HepG2 (cell line): ENCODE data around the gene ITGAE. TPM values are rescaled to one million over a fixed set of nuclear protein-coding genes. Genes with fewer than 3 reads are reported as not detected.

ENCODE experiments used
- ATM ChIP-seq: fragments of 450-650 bp; IDR thresholded peaks from 2 replicates; pipeline ENCODE4 v1.7.1; 2017; ENCODE audit warnings: mild to moderate bottlenecking, borderline replicate concordance
- ELF4 ChIP-seq: sonication (generic); formaldehyde crosslinking; IDR thresholded peaks from 2 replicates; pipeline ENCODE4 v1.5.0; 2020; ENCODE audit warnings: missing genetic modification reagents, mild to moderate bottlenecking, moderate library complexity, borderline replicate concordance
- FOXC1 ChIP-seq: sonication (generic); formaldehyde crosslinking; IDR thresholded peaks from 2 replicates; pipeline ENCODE4 v1.8.0; 2022; ENCODE audit warnings: mild to moderate bottlenecking, missing genetic modification reagents, borderline replicate concordance
- GABPB1 ChIP-seq: IDR thresholded peaks from 2 replicates; pipeline ENCODE4 v1.6.1; 2016; ENCODE audit warnings: mild to moderate bottlenecking, missing genetic modification reagents, moderate library complexity, missing compliant biosample characterization
- GATAD1 ChIP-seq: IDR thresholded peaks from 2 replicates; pipeline ENCODE4 v1.6.1; 2016; ENCODE audit warnings: missing genetic modification reagents, missing compliant biosample characterization
- RAD21 ChIP-seq: fragments of 450-650 bp; formaldehyde crosslinking; IDR thresholded peaks from 2 replicates; pipeline ENCODE4 v1.5.0; 2020; ENCODE audit warnings: mild to moderate bottlenecking
- SMAD3 ChIP-seq: sonication (generic); formaldehyde crosslinking; IDR thresholded peaks from 2 replicates; pipeline ENCODE4 v1.4.0; 2020; ENCODE audit warnings: missing genetic modification reagents
- YEATS4 ChIP-seq: sonication (generic); formaldehyde crosslinking; IDR thresholded peaks from 2 replicates; pipeline ENCODE4 v1.4.0; 2020; ENCODE audit warnings: missing genetic modification reagents, borderline replicate concordance
- ZNF136 ChIP-seq: sonication (generic); formaldehyde crosslinking; IDR thresholded peaks from 2 replicates; pipeline ENCODE4 v1.8.1; 2022; ENCODE audit warnings: low read depth, mild to moderate bottlenecking, moderate library complexity, missing genetic modification reagents
- polyA plus RNA-seq, 8 experiments: library from polyadenylated mRNA; depleted of rRNA in 3 of 8; stranded (reverse) in 7 of 8; unstranded in 1 of 8; fragments of >200 nt; fragmentation: Illumina TruSeq in 4 of 8; extraction: Trizol in 4 of 8; gene quantifications; 2 replicates each; pipeline versions ENCODE4 v1.2.1 to v1.2.3, GENCODE V29; 2011 to 2016; ENCODE audit warnings: low read depth in 4 of 8, missing spikeins in 1 of 8, mixed read lengths in 1 of 8; ENCODE audit not compliant: insufficient read depth in 1 of 8
- total RNA-seq, 5 experiments: library from RNA; depleted of rRNA; stranded (reverse); fragments of >200 nt; fragmentation: Illumina TruSeq; extraction: Trizol; gene quantifications; 2 replicates each; pipeline ENCODE4 v1.2.3, GENCODE V29; 2016; ENCODE audit warnings: low read depth in 1 of 5
- TF ChIP-seq, protein P1 (sequence below): sonication (generic); formaldehyde crosslinking; IDR thresholded peaks from 2 replicates; pipeline ENCODE4 v1.9.0; 2022; ENCODE audit warnings: low read depth, missing genetic modification reagents
- TF ChIP-seq, protein P2 (sequence below): IDR thresholded peaks from 2 replicates; pipeline ENCODE4 v1.6.1; 2012; ENCODE audit warnings: low read length, improper control_type of control experiment
- TF ChIP-seq, protein P3 (sequence below): IDR thresholded peaks from 2 replicates; pipeline ENCODE4 v1.6.1; 2016; ENCODE audit warnings: missing biosample characterization, missing genetic modification reagents, low read depth
- TF ChIP-seq, protein P4 (sequence below): IDR thresholded peaks from 2 replicates; pipeline ENCODE4 v1.4.0; 2020; ENCODE audit warnings: mild to moderate bottlenecking, missing genetic modification reagents

Gene ITGAE
- total and polyA plus RNA-seq, 2 of the 13 experiments (the other 11 are each of a cell fraction or from before 2014, with no cell fraction given), result 42.3 to 49.0 TPM

DNA sequence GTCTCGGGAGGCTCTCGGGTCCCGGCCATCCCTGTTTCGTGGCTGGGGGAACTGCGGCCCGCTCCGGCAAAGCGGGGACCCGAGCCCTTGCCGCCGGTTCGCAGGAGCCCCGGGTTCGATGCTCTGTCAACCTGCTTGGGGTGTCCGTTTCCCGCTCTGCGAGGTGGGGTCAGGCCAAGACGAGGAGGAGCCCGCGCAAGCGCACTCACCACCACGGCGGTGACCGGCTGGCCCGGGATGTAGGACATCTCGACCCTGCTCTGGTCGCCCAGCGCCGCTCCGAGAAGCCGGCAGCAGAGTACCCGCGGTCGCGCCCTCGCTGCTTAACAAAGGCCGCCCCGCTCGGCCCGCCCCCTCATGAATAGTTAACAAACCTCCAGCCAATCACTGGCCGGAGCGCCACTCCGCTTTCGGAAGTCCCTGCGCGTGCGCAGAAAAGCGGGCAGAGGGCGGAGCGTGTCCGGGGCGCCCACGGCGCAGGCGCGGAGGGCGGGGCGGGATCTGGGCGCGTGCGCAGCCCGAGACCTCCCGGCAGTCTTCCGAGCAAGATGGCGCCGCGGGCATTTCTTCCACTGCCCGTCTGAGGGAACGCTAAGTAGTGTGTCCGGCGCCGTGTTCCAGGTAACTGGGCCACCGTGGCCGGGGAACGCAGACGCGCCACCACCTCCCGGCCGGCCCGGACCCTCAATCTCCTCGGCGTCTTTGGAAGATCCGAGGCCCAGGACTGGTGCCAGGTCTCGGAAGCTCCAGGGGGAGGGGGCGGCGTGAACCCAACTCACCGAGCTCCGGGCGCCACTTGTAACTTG is 132.5 kb downstream of the ITGAE start, which contains the start of the genes EMC6 and TAX1BP3 (continued):
- TF ChIP-seq, protein P1, sequence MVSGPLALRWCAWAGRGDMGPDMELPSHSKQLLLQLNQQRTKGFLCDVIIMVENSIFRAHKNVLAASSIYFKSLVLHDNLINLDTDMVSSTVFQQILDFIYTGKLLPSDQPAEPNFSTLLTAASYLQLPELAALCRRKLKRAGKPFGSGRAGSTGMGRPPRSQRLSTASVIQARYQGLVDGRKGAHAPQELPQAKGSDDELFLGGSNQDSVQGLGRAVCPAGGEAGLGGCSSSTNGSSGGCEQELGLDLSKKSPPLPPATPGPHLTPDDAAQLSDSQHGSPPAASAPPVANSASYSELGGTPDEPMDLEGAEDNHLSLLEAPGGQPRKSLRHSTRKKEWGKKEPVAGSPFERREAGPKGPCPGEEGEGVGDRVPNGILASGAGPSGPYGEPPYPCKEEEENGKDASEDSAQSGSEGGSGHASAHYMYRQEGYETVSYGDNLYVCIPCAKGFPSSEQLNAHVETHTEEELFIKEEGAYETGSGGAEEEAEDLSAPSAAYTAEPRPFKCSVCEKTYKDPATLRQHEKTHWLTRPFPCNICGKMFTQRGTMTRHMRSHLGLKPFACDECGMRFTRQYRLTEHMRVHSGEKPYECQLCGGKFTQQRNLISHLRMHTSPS (CRISPR knock-in tag), result no peak
- TF ChIP-seq GATAD1 (peak; percentile 94), FOXC1 (CRISPR knock-in tag) (peak; percentile 67; the same call in 1 of the 2 replicates), RAD21 (CRISPR knock-in tag) (0 out of 2 replicates have a peak, but pooled peaks have one; percentile 37), GABPB1 (CRISPR knock-in tag) (peak; percentile 70), SMAD3 (CRISPR knock-in tag) (no peak), YEATS4 (peak; percentile 76), ATM (no peak), ZNF136 (CRISPR knock-in tag) (no peak), ELF4 (CRISPR knock-in tag) (no peak)
- TF ChIP-seq, protein P2, sequence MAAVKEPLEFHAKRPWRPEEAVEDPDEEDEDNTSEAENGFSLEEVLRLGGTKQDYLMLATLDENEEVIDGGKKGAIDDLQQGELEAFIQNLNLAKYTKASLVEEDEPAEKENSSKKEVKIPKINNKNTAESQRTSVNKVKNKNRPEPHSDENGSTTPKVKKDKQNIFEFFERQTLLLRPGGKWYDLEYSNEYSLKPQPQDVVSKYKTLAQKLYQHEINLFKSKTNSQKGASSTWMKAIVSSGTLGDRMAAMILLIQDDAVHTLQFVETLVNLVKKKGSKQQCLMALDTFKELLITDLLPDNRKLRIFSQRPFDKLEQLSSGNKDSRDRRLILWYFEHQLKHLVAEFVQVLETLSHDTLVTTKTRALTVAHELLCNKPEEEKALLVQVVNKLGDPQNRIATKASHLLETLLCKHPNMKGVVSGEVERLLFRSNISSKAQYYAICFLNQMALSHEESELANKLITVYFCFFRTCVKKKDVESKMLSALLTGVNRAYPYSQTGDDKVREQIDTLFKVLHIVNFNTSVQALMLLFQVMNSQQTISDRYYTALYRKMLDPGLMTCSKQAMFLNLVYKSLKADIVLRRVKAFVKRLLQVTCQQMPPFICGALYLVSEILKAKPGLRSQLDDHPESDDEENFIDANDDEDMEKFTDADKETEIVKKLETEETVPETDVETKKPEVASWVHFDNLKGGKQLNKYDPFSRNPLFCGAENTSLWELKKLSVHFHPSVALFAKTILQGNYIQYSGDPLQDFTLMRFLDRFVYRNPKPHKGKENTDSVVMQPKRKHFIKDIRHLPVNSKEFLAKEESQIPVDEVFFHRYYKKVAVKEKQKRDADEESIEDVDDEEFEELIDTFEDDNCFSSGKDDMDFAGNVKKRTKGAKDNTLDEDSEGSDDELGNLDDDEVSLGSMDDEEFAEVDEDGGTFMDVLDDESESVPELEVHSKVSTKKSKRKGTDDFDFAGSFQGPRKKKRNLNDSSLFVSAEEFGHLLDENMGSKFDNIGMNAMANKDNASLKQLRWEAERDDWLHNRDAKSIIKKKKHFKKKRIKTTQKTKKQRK, result no peak
- TF ChIP-seq, protein P3, sequence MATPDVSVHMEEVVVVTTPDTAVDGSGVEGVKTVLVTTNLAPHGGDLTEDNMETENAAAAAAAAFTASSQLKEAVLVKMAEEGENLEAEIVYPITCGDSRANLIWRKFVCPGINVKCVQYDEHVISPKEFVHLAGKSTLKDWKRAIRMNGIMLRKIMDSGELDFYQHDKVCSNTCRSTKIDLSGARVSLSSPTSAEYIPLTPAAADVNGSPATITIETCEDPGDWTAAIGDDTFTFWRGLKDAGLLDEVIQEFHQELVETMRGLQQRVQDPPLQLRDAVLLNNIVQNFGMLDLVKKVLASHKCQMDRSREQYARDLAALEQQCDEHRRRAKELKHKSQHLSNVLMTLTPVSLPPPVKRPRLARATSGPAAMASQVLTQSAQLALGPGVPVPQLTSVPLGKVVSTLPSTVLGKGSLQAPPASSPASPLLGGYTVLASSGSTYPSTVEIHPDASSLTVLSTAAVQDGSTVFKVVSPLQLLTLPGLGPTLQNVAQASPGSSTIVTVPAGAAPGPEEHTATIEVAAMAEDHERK, result no peak
- TF ChIP-seq, protein P4, sequence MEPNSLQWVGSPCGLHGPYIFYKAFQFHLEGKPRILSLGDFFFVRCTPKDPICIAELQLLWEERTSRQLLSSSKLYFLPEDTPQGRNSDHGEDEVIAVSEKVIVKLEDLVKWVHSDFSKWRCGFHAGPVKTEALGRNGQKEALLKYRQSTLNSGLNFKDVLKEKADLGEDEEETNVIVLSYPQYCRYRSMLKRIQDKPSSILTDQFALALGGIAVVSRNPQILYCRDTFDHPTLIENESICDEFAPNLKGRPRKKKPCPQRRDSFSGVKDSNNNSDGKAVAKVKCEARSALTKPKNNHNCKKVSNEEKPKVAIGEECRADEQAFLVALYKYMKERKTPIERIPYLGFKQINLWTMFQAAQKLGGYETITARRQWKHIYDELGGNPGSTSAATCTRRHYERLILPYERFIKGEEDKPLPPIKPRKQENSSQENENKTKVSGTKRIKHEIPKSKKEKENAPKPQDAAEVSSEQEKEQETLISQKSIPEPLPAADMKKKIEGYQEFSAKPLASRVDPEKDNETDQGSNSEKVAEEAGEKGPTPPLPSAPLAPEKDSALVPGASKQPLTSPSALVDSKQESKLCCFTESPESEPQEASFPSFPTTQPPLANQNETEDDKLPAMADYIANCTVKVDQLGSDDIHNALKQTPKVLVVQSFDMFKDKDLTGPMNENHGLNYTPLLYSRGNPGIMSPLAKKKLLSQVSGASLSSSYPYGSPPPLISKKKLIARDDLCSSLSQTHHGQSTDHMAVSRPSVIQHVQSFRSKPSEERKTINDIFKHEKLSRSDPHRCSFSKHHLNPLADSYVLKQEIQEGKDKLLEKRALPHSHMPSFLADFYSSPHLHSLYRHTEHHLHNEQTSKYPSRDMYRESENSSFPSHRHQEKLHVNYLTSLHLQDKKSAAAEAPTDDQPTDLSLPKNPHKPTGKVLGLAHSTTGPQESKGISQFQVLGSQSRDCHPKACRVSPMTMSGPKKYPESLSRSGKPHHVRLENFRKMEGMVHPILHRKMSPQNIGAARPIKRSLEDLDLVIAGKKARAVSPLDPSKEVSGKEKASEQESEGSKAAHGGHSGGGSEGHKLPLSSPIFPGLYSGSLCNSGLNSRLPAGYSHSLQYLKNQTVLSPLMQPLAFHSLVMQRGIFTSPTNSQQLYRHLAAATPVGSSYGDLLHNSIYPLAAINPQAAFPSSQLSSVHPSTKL (CRISPR knock-in tag), result 0 out of 2 replicates have a peak, but pooled peaks have one; percentile 14
